Fibroblast of the aortic adventitia (primary cell): ENCODE data around the gene TMPRSS2. TPM values are rescaled to one million over a fixed set of nuclear protein-coding genes. Genes with fewer than 3 reads are reported as not detected.

Experiments used
- DNase-seq: peaks from one replicate; pipeline ENCODE4 v3.0.0-alpha.2; 2010; ENCODE audit warnings: low read depth
- H3K4me3 ChIP-seq: 2 replicates; pipeline ENCODE4 v1.5.1; 2011; ENCODE audit warnings: low read depth, mild to moderate bottlenecking, control low read depth, low read length, moderate library complexity
- total RNA-seq: library from RNA; depleted of rRNA; stranded (reverse); fragments of >200 nt; gene quantifications from 2 replicates; pipeline ENCODE4 v1.2.3, GENCODE V29; 2012; ENCODE audit warnings: low replicate concordance
- TF ChIP-seq, protein P1 (sequence below): IDR thresholded peaks from 2 replicates; pipeline ENCODE4 v1.5.1; 2011; ENCODE audit warnings: mild to moderate bottlenecking, low read length, control low read depth, inconsistent platforms; ENCODE audit not compliant: insufficient read depth

The TMPRSS2 gene
- total RNA-seq, 1 donor = not detected

DNA sequence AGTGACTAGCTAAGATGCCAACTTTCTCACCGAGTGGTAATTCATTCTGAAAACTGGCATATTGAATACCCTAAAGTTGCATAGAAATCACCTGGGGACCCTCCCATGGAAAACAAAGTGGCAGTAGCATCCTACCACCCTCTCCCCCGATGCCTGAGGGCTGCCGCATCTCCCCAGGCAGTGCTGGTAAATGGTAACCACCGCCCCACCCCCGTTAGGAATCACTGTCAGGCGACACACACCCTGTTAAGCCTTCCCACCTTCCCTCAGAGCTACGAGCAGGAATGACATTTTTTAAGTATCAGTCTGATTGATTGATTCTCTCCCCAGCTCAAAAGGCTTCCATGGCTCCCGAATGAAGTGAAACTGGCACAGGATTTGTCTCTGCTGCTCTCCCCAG, 28.3 kb downstream of the TMPRSS2 start:
- no peak for DNase-seq
- H3K4me3 ChIP-seq = no peak overlapping the region
- TF ChIP-seq, protein P1, sequence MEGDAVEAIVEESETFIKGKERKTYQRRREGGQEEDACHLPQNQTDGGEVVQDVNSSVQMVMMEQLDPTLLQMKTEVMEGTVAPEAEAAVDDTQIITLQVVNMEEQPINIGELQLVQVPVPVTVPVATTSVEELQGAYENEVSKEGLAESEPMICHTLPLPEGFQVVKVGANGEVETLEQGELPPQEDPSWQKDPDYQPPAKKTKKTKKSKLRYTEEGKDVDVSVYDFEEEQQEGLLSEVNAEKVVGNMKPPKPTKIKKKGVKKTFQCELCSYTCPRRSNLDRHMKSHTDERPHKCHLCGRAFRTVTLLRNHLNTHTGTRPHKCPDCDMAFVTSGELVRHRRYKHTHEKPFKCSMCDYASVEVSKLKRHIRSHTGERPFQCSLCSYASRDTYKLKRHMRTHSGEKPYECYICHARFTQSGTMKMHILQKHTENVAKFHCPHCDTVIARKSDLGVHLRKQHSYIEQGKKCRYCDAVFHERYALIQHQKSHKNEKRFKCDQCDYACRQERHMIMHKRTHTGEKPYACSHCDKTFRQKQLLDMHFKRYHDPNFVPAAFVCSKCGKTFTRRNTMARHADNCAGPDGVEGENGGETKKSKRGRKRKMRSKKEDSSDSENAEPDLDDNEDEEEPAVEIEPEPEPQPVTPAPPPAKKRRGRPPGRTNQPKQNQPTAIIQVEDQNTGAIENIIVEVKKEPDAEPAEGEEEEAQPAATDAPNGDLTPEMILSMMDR = no peak

DNA sequence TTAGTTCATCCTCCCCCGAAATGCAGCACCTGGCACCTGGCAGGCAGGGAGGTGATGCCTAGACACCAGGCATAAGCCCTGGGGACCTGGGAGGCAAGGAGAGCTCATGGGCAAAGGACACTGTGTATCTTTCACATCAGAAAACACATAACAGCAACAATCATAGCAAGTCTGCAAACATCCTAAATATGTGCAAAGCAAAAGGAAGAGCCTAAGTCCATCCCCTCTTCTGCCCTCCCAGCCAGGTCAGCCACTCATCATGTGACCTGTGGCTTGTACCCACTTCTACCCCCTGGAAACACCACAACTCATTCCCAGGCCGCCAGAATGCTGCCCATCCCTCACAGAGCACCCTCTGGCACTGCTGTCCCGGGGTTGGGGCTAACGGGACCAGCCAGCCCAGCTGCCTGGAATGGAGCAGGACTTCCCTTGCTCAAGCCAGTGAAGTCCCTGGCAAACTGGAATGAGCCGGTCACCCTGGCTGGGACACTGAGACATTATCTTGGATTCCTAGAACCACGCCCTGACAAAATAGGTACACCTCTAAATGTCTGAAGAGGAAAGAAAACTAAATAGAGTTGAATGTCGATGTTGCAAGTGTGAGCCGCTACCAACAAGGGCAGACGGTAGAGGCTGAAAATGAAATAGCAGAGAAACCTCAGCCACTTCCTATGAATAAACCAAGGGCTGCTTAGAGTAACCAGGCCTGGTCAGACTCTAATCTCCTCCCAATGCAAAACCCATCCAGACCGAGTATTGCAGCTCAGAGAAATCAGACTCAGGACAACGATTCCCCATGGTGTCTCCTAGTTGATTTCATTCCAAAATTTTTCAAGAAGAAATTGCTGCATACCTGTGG, 29.4 kb downstream of the TMPRSS2 start:
- no peak for DNase-seq
- no peak overlapping the region for H3K4me3 ChIP-seq
- TF ChIP-seq, protein P1 = no peak

DNA sequence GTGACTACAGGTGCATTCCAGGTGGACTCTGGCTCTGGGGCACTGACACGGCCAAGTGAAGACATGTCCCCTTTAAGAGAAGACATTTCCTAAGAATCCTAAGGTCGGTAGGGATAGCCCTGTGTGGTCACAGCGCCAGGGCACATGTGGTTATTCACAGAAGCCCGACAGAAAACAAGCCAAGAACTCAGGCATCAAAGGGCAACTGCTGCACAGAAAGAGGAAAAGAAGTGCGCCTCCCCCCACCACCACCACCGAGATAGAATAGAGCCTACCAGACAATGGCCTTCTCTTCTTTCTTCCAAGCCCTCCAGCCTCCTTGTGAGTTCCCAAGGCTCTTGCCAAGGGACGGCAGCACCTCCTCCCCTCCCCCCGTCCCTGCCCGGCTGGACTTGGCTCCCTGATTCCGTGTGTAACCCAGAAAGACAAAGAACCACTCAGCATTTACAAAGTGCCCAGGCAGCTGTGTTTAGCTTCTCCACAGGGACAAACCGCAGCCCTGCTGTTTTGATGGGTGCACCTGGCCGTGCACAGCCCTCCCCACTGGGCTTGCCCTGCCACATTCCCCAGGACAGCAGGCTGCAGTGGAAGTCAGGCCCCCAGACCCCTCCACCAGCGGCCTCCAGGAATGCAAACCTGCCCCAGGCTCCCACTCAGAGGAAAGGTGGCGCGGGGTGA, 30.2 kb downstream of the TMPRSS2 start:
- TF ChIP-seq, protein P1 = no peak
- H3K4me3 ChIP-seq = no peak overlapping the region
- DNase-seq = no peak

DNA sequence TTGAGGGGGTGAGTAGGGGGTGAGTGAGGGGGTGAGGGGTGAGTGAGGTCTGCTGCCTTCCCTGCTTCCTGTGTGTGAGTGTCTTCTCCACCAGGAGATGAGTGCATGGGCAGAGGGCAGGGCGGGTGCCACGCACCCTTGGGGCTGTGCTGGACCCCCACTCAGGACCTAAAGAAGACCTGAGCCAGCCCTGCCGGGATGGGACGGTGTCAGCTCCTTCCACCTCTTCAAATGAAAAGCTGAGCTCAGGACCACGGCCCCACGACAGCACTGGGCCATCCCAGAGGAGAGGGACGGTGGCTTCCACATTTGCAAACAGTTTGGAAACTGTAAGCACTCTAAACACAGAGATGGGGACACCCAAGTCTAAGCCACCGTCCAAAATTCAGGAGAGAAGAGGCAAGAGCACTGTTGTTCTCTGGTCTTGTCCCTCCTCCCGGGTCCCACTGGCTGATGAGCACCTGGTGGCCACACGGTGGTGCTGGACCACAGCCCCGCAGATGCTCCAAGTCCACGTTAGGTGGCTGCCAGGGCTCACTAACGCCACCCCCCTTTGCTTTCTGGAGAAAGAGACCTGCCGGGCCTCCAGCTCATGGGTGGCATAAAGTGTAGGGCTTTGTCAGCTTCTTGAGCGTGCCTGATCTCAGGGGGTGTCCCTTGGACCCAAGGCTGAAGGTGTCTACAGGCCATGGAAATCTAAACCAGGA, 32.1 kb downstream of the TMPRSS2 start:
- TF ChIP-seq, protein P1 = no peak
- H3K4me3 ChIP-seq = no peak overlapping the region
- DNase-seq = no peak

DNA sequence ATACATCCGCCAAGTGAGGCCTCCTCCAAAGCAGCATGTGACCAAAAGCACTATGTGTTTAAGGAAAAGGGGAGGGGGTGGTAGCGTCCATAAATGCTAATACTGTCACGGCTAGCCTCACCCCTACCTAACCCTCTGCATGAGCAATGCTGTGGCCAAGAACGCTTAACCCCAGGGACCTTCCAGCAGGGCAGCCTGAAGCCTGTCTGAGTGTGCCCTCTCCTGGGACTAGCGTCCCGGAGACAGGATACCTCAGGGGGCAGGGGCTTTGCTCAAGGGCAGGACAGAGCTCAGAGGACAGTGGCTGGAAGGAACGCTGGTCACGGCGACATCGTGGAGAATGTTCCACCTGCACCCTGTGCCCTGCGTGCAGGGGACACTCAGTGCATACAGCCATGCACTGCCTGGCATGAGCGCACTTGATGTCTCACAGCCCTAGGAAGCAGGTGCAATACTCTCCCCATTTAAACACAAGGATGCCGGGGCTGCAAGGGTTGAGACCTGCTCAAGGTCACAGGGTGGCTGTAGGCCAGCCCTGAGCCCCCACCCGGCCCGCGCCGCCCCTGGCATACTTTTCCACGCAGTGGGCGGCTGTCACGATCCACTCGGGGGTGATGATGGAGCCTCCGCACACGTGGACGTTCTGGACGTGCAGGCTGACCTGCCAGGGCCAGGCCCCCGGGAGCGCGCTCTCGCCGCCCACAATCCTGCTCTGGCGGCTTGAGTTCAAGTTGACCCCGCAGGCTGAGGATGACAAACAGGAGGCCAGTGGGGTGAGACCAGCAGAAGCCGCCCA, 35.0 kb downstream of the TMPRSS2 start:
- TF ChIP-seq, protein P1 = no peak
- DNase-seq = no peak
- H3K4me3 ChIP-seq = no peak overlapping the region

DNA sequence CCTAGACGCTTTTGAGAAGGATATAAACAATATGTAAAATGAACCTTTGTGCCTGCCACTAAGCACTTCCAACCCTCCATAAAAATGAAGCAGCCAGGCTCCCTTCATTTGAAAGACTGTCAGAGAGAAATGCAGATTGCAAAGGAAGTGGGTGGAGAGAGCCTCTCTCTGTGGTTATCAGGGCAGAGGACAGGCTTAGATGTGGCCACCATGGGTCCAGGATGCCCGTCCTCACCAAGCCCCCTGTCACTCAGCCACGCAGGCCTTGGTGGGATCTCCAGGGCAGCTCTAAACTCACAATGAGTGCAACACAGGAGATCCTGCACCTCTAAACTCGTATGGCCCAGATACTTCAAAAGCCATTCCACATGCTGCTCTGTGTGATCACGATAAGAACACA, 37.9 kb downstream of the TMPRSS2 start:
- no peak overlapping the region for H3K4me3 ChIP-seq
- TF ChIP-seq, protein P1 = no peak
- no peak for DNase-seq
